Measurements from ENCODE around the gene AFMID. TPM values are rescaled to one million over a fixed set of nuclear protein-coding genes. Genes with fewer than 3 reads are reported as not detected.
A peak's percentile ranks its signal among the peaks of the same experiment; 100 is the strongest.

AFMID gene
- total RNA-seq, 1 experiment from 2014 or later = 65.0 TPM

DNA sequence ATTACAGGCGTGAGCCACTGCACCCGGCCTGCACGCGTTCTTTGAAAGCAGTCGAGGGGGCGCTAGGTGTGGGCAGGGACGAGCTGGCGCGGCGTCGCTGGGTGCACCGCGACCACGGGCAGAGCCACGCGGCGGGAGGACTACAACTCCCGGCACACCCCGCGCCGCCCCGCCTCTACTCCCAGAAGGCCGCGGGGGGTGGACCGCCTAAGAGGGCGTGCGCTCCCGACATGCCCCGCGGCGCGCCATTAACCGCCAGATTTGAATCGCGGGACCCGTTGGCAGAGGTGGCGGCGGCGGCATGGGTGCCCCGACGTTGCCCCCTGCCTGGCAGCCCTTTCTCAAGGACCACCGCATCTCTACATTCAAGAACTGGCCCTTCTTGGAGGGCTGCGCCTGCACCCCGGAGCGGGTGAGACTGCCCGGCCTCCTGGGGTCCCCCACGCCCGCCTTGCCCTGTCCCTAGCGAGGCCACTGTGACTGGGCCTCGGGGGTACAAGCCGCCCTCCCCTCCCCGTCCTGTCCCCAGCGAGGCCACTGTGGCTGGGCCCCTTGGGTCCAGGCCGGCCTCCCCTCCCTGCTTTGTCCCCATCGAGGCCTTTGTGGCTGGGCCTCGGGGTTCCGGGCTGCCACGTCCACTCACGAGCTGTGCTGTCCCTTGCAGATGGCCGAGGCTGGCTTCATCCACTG, 27.0 kb downstream of the AFMID start, which contains the start of gene BIRC5:
BIRC5 (plus strand) TSS at position 238 of the 690 bp plus-strand sequence; CDS start at position 302, 64 bp downstream.
- peak within 1 kb of the TSS; percentile 96 for H3K27ac ChIP-seq (ENCODE audit: low read depth, low read length, poor library complexity, severe bottlenecking)
- H3K9me3 ChIP-seq (ENCODE audit: low read depth, low read length, poor library complexity, severe bottlenecking) = no peaks in the 10 kb centered on the region
- no TSS peak for BruUV-seq (replicated peaks)
- H3K27me3 ChIP-seq (replicated peaks; ENCODE audit: insufficient read depth, low read depth, low read length, poor library complexity) = no peaks in the 10 kb centered on the region
- TF ChIP-seq EZH2 (IDR thresholded peaks at IDR 0.05; ENCODE audit: borderline replicate concordance, low read depth, low read length, poor library complexity, severe bottlenecking) = no peak
- TF ChIP-seq, protein P1, sequence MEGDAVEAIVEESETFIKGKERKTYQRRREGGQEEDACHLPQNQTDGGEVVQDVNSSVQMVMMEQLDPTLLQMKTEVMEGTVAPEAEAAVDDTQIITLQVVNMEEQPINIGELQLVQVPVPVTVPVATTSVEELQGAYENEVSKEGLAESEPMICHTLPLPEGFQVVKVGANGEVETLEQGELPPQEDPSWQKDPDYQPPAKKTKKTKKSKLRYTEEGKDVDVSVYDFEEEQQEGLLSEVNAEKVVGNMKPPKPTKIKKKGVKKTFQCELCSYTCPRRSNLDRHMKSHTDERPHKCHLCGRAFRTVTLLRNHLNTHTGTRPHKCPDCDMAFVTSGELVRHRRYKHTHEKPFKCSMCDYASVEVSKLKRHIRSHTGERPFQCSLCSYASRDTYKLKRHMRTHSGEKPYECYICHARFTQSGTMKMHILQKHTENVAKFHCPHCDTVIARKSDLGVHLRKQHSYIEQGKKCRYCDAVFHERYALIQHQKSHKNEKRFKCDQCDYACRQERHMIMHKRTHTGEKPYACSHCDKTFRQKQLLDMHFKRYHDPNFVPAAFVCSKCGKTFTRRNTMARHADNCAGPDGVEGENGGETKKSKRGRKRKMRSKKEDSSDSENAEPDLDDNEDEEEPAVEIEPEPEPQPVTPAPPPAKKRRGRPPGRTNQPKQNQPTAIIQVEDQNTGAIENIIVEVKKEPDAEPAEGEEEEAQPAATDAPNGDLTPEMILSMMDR (conservative IDR thresholded peaks at IDR 0.05; ENCODE audit: low read depth, low read length) = no peak; the same call in 1 of the 2 replicates
- H3K4me3 ChIP-seq (ENCODE audit: low read depth, low read length, poor library complexity, severe bottlenecking) = peak within 1 kb of the TSS; percentile 98
- ChIA-PET CTCF (no interaction called here), POLR2A (ENCODE audit: low non-redundant PET) (no interaction called here)
- H3K4me1 ChIP-seq (ENCODE audit: insufficient read depth, low read length, poor library complexity, severe bottlenecking) = peaks cover 4% of the 10 kb centered on the region
- peaks cover 21% of the 10 kb centered on the region for H3K36me3 ChIP-seq (ENCODE audit: insufficient read depth, low read length, poor library complexity, severe bottlenecking)
- intact Hi-C loops (cut with micrococcal nuclease; ENCODE audit: unreplicated experiment) = no loop called here
- peak; percentile 97 for DNase-seq (ENCODE audit: low spot score)

DNA sequence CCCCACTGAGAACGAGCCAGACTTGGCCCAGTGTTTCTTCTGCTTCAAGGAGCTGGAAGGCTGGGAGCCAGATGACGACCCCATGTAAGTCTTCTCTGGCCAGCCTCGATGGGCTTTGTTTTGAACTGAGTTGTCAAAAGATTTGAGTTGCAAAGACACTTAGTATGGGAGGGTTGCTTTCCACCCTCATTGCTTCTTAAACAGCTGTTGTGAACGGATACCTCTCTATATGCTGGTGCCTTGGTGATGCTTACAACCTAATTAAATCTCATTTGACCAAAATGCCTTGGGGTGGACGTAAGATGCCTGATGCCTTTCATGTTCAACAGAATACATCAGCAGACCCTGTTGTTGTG, 27.5 kb downstream of the AFMID start:
- peak overlapping the region; percentile 98 for H3K4me3 ChIP-seq (ENCODE audit: low read depth, low read length, poor library complexity, severe bottlenecking)
- TF ChIP-seq, protein P1 (conservative IDR thresholded peaks at IDR 0.05; ENCODE audit: low read depth, low read length) = no peak
- no peak for TF ChIP-seq EZH2 (IDR thresholded peaks at IDR 0.05; ENCODE audit: borderline replicate concordance, low read depth, low read length, poor library complexity, severe bottlenecking)
- peaks cover 4% of the 10 kb centered on the region for H3K4me1 ChIP-seq (ENCODE audit: insufficient read depth, low read length, poor library complexity, severe bottlenecking)
- no peaks in the 10 kb centered on the region for H3K9me3 ChIP-seq (ENCODE audit: low read depth, low read length, poor library complexity, severe bottlenecking)
- intact Hi-C loops (cut with micrococcal nuclease; ENCODE audit: unreplicated experiment) = no loop called here
- no peaks in the 10 kb centered on the region for H3K27me3 ChIP-seq (replicated peaks; ENCODE audit: insufficient read depth, low read depth, low read length, poor library complexity)
- CTCF ChIA-PET = no interaction called here
- DNase-seq (ENCODE audit: low spot score) = peak; percentile 27
- H3K27ac ChIP-seq (ENCODE audit: low read depth, low read length, poor library complexity, severe bottlenecking) = peak overlapping the region; percentile 96
- POLR2A ChIA-PET (ENCODE audit: low non-redundant PET) = no interaction called here
- BruUV-seq (replicated peaks) = TSS peak; percentile 61
- H3K36me3 ChIP-seq (ENCODE audit: insufficient read depth, low read length, poor library complexity, severe bottlenecking) = peaks cover 27% of the 10 kb centered on the region

DNA sequence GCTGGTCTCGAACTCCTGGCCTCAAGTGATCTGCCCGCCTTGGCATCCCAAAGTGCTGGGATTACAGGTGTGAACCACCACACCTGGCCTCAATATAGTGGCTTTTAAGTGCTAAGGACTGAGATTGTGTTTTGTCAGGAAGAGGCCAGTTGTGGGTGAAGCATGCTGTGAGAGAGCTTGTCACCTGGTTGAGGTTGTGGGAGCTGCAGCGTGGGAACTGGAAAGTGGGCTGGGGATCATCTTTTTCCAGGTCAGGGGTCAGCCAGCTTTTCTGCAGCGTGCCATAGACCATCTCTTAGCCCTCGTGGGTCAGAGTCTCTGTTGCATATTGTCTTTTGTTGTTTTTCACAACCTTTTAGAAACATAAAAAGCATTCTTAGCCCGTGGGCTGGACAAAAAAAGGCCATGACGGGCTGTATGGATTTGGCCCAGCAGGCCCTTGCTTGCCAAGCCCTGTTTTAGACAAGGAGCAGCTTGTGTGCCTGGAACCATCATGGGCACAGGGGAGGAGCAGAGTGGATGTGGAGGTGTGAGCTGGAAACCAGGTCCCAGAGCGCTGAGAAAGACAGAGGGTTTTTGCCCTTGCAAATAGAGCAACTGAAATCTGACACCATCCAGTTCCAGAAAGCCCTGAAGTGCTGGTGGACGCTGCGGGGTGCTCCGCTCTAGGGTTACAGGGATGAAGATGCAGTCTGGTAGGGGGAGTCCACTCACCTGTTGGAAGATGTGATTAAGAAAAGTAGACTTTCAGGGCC, 32.4 kb downstream of the AFMID start:
- no peak for DNase-seq (ENCODE audit: low spot score)
- H3K4me1 ChIP-seq (ENCODE audit: insufficient read depth, low read length, poor library complexity, severe bottlenecking) = peaks cover 4% of the 10 kb centered on the region
- no peak overlapping the region for H3K27ac ChIP-seq (ENCODE audit: low read depth, low read length, poor library complexity, severe bottlenecking)
- TF ChIP-seq, protein P1 (conservative IDR thresholded peaks at IDR 0.05; ENCODE audit: low read depth, low read length) = no peak
- TF ChIP-seq EZH2 (IDR thresholded peaks at IDR 0.05; ENCODE audit: borderline replicate concordance, low read depth, low read length, poor library complexity, severe bottlenecking) = no peak
- intact Hi-C loops (cut with micrococcal nuclease; ENCODE audit: unreplicated experiment) = no loop called here
- peaks cover 70% of the 10 kb centered on the region for H3K36me3 ChIP-seq (ENCODE audit: insufficient read depth, low read length, poor library complexity, severe bottlenecking)
- H3K9me3 ChIP-seq (ENCODE audit: low read depth, low read length, poor library complexity, severe bottlenecking) = no peaks in the 10 kb centered on the region
- ChIA-PET POLR2A (ENCODE audit: low non-redundant PET) (no interaction called here), CTCF (no interaction called here)
- no peak overlapping the region for H3K4me3 ChIP-seq (ENCODE audit: low read depth, low read length, poor library complexity, severe bottlenecking)
- no peaks in the 10 kb centered on the region for H3K27me3 ChIP-seq (replicated peaks; ENCODE audit: insufficient read depth, low read depth, low read length, poor library complexity)
- no TSS peak for BruUV-seq (replicated peaks)
